HG03103 (cell line): ENCODE measurements around the gene HECW1.
A peak's percentile ranks its signal among the peaks of the same experiment; 100 is the strongest.

Source experiments
- ATAC-seq: cut with Tn5 transposase; IDR thresholded peaks from one replicate; pipeline ENCODE4 v1.9.1; 2021; ENCODE audit warnings: low read depth; ENCODE audit not compliant: unreplicated experiment

HECW1 gene

DNA sequence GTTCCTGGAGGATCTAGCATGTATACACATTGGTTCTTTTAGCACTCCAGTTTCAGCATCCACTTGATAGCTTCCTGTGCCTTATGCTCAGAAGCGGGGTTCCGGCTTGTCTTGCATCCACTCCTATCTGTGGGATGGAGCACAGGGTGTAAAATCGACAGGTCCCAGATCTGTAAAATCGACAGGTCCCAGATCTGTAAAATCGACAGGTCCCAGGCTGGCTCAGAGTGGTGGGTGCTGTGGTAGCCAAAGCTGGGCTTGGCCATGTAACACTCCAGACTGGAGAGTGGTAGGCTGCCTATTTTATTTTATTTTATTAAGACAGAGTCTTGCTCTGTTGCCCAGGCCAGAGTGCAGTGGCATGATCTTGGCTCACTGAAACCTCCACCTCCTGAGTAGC is 30.3 kb downstream of the HECW1 start:
- ATAC-seq: no peak

DNA sequence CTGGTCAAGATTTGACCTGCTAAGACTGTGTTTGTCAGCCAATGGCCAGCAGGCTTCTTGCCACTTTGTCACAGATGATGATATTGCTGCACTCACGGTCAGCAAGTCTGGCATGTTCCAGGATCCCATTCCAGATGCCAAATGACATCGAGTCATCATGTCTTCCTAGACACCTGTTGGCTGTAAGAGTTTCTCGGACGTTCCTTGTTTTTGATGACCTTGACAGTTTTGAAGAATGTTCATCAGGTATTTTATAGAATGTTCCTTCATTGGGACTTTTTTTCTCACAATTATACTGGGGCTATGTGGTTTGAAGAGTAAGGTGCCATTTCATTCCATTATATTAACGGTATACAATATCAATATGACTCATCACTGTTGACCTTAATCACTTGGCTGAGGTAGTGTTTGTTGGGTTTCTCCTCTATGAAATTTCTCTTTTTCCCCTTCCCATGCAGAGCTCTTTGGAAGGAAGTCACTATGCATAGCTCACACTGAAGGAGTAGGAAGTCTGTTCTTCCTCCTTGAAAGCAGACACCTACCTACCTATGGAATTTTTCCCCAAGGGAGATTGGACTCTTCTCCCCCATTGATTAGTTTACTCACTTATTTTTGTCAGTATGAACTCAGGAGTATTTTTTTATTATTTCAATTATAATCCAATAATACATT is 31.6 kb downstream of the HECW1 start:
- ATAC-seq: no peak

GRCh38 chr7:43148161-43148731 is 35.8 kb downstream of the HECW1 start:
- ATAC-seq: no peak

DNA sequence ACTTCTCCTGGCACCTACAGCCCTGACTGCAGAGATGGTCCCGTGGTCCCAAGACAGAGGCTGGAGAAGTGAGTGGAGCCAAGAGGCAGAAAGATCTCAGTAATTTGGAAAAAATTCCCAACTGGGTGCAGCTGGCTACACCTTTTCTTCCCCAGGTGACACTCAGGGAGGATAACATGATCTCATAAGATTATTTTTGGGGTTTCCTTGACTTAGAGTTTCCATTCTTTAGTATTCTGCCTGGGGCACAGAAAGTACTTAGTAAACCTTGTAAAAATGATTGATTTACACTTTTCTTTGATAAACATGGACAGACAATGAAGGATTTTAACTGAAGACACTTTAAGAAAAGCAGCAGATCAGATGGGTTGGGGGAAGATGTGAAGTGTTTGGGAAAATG is 38.6 kb downstream of the HECW1 start:
- no peak for ATAC-seq

DNA sequence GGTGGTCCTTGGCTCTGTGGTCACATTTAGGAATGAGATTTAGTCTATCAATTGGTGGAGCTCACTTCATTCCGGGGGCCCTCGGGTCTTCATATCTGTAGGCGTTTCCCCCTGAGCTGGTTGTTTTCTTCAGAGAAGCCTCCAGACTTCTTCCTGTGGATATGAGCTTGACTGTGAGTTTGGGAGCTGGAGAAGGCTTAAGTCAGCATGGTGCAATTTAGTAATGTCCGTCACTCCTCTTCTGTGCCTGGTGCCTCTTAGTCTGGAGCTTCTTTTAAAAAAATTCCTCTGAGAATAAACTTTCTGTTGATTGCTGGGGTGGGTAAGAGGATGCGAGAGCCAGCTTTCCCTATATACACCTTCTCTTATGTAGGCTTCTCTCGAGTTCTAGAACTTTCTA is 40.2 kb downstream of the HECW1 start:
- no peak for ATAC-seq

GRCh38 chr7:43155636-43156035 is 43.2 kb downstream of the HECW1 start:
- no peak for ATAC-seq

DNA sequence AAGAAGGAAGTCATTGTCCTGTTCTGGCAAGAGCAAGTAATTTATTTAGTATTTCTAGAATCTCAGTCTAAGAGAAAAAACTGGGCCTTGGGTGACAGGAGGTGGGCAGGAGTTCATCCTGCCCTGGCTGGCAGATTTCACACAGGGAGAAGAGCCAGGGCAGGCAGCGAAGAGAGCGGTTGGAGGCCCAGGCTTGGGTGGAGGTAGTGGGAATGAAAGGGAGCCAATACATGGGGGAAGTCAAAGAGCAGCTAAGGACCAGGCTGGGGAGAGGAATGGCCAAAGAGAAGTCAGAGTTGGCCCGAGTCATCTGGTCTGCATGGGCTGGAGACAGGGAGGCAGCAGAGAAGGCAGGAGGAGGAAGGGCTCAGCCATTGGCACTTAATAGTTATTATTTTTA is 51.4 kb downstream of the HECW1 start:
- no peak for ATAC-seq

DNA sequence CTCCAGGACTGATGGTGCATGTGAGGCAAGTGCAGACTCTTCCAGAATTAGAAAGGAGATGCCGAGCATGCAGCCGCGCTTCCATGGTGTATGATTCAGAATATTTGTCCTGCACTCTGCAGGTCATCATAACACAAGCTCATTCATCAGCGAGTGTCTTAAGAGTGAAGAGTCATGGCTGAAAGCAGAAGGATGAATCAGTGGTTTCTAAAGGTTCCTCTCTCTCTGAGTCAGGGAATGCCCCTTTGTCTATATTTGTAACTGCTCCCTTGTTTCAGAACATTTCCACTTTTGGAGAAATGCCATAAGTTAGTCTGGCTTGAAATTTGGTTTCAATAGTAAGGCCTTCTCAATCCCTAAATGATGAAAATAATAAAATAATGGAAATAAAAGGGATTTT is 52.3 kb downstream of the HECW1 start:
- ATAC-seq: peak; percentile 91

DNA sequence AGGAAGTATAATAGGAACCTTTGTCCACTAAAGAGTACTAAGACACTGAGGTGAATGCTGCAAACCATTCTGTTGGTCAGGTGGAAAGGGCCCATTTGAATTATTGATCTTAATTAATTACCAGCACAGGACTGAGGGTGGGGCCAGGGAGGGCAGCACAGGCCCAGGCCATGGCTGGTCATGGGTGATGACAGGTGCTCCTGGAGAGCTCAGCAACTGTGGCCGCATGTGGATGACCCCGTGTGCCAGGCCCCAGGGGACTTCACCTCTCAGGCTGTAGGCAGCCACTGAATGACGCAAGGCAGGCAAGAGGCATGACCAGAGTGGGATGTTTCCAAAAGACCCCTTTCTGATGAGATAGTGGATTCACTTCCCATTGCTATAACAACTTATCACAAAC is 54.2 kb downstream of the HECW1 start:
- no peak for ATAC-seq

GRCh38 chr7:43169076-43169475 is 56.6 kb downstream of the HECW1 start:
- ATAC-seq: no peak

GRCh38 chr7:43170571-43170970 is 58.1 kb downstream of the HECW1 start:
- no peak for ATAC-seq

DNA sequence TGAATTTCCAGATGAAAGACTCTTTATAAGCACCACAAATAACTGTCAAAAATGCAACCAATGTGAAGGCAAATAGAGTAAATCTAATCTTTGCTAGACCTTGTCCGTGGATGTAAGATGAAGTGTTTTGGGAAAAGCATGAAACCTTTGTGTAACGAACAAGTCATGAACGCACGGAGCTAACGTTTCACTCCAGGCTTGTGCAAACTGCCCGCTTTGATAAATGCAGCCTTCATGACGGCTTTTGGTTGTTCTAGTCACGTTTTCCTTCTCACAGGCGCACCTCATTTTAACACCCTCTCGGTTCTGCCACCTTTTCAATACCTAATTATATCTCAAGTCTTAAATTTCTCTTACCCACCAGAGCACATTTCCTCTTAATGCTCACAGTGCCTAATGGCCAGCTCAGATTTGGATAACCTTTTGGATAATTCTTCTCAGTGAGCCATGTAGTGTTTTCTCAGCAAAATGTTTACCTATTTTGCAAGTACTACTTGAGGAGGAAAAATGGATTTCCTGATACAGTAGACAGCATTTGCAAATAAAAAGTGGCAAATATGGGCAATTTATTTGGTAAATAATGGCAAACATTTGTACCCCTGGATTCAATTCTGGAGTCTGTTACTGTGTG is 63.2 kb downstream of the HECW1 start:
- no peak for ATAC-seq

- ATAC-seq: no peak
Observed at GRCh38 chr7:43179393-43179792, 66.9 kb downstream of the HECW1 start.

GRCh38 chr7:43192806-43193460 is 80.5 kb downstream of the HECW1 start:
- no peak for ATAC-seq

DNA sequence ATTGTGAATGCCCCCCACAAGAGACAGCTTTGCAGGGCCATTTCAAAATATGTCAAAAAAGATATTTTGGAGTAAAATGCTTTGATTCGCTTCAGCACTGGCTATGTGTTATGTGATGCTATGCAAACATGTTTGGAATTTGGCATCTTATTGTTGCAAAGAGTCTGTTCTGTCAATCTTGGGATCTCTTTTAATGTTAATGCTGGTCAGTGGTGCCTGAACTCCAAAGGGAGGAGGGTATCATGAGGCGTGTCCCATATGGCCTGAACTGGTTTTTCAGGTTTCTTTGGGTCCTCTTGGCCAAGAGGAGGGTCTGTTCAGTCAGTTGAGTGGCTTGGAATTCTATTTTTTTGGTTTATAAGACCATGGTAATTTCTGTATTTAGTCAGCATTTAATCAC is 81.4 kb downstream of the HECW1 start:
- ATAC-seq: no peak

DNA sequence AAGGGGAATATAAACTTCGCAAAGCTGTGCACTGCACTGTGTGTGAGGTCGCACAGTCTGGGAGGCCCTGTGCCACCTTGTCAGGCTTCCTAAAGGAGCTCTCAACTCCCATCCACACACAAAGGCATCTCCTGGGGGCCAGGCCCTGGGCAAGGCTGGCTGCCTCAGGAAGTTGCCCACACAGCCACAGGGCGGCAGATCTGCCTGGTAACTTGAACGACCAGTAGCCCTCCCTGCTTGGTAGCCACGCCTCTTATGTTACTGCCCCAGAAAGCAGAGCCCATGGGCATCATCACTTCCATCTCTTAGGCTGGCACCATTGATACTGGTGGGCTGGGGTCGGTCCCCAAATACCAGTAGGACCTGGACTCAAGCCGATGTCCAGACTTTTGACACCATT is 82.8 kb downstream of the HECW1 start:
- ATAC-seq: no peak

DNA sequence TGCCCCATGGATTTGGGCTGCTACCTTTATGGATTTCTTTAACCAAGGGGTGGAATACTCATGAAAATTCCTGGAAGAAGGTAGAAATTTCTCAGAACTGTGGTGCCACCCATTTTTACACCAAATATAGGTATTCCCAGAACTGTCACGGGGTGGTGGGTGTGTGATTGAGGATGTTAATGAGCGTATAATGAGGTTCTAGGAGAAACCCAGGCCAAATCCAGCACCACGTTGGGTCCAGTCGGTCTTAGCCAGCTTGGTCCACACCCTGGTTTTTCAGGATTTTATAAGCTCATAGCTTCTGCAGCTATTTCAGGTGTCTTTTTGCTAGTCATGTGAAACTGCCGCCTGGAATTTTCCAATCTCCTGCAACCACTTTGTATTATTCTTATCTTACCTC is 83.3 kb downstream of the HECW1 start:
- no peak for ATAC-seq

DNA sequence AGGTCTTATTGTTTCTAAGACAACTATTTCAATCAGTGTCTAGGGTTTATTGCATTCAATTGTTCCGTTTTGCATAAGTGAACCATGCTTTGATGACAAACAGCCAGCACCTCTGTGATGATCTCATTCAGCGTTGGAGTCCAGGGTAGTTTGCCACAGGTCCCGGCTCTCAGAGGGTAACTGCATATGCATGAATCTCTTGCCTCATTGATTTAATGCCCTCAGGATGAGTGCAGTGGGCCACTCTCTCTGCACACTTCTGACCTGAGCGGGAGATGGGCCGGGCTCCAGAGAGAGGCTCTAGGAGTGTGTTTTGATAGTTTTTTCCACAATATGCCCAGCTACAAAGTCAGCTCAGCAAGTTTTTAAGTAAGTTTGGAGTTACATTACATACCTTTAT is 83.9 kb downstream of the HECW1 start:
- ATAC-seq: no peak

DNA sequence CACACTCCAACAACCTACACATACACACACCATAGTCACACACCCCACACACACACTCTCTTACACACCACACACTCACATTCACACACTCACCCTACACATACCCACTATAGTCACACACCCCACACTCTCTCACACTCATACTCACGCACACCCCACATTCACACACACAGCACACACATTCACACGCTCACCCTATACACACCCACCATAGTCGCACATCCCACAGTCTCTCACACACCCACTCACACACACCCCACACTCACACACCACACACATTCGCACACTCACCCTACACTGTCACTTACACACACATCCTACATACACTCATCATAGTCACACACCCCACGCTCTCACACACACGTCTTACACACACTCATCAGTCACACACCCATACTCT is 85.6 kb downstream of the HECW1 start:
- ATAC-seq: no peak

- ATAC-seq: no peak
Observed at GRCh38 chr7:43198599-43199090, 86.2 kb downstream of the HECW1 start.

GRCh38 chr7:43199371-43200160 is 87.1 kb downstream of the HECW1 start:
- ATAC-seq: no peak
